Measurements from ENCODE around the gene ZNF813. TPM values are rescaled to one million over a fixed set of nuclear protein-coding genes. Genes with fewer than 3 reads are reported as not detected.
"Not testable (repeated sequence)": the region's sequence is repeated elsewhere in the genome, so short reads cannot be mapped to it uniquely, and the experiment has no call there.

The ZNF813 gene
- total RNA-seq, 1 donor, result 4.4 TPM

GRCh38 chr19:53506728-53507127 lies 39.2 kb downstream of the ZNF813 start:
- H3K27me3 ChIP-seq (ENCODE audit: insufficient read depth, low read length), result peaks cover 6% of the 10 kb centered on the region
- H3K4me3 ChIP-seq (ENCODE audit: low read length), result no peak overlapping the region
- no peaks in the 10 kb centered on the region for H3K9me3 ChIP-seq (ENCODE audit: low read depth, low read length)
- no peaks in the 10 kb centered on the region for H3K4me1 ChIP-seq (ENCODE audit: insufficient read depth, low read length)

GRCh38 chr19:53507523-53508442 lies 40.2 kb downstream of the ZNF813 start:
- Histone ChIP-seq H3K27me3 (ENCODE audit: insufficient read depth, low read length) (peaks cover 6% of the 10 kb centered on the region), H3K9me3 (ENCODE audit: low read depth, low read length) (no peaks in the 10 kb centered on the region), H3K4me1 (ENCODE audit: insufficient read depth, low read length) (no peaks in the 10 kb centered on the region), H3K4me3 (ENCODE audit: low read length) (no peak overlapping the region)

- Histone ChIP-seq H3K4me3 (ENCODE audit: low read length) (no peak overlapping the region), H3K27me3 (ENCODE audit: insufficient read depth, low read length) (peaks cover 6% of the 10 kb centered on the region), H3K4me1 (ENCODE audit: insufficient read depth, low read length) (no peaks in the 10 kb centered on the region), H3K9me3 (ENCODE audit: low read depth, low read length) (no peaks in the 10 kb centered on the region)
These were observed 41.9 kb downstream of the ZNF813 start for GRCh38 chr19:53509443-53509842.

- peaks cover 4% of the 10 kb centered on the region for H3K27me3 ChIP-seq (ENCODE audit: insufficient read depth, low read length)
These were observed 42.3 kb downstream of the ZNF813 start for GRCh38 chr19:53509845-53510244.

GRCh38 chr19:53511357-53511756 lies 43.8 kb downstream of the ZNF813 start:
- no peaks in the 10 kb centered on the region for H3K9me3 ChIP-seq (ENCODE audit: low read depth, low read length)
- H3K27me3 ChIP-seq (ENCODE audit: insufficient read depth, low read length), result no peaks in the 10 kb centered on the region
- no peaks in the 10 kb centered on the region for H3K4me1 ChIP-seq (ENCODE audit: insufficient read depth, low read length)
- H3K4me3 ChIP-seq (ENCODE audit: low read length), result no peak overlapping the region

More at GRCh38 chr19:53509845-53510244, 42.3 kb downstream of the ZNF813 start:
- Histone ChIP-seq H3K4me1 (ENCODE audit: insufficient read depth, low read length) (no peaks in the 10 kb centered on the region), H3K9me3 (ENCODE audit: low read depth, low read length) (no peaks in the 10 kb centered on the region), H3K4me3 (ENCODE audit: low read length) (no peak overlapping the region)

- no peak overlapping the region for H3K4me3 ChIP-seq (ENCODE audit: low read length)
These were observed 44.4 kb downstream of the ZNF813 start for GRCh38 chr19:53511933-53512374.

GRCh38 chr19:53515047-53515446 lies 47.5 kb downstream of the ZNF813 start:
- H3K27me3 ChIP-seq (ENCODE audit: insufficient read depth, low read length); H3K9me3 ChIP-seq (ENCODE audit: low read depth, low read length); H3K4me3 ChIP-seq (ENCODE audit: low read length); H3K4me1 ChIP-seq (ENCODE audit: insufficient read depth, low read length): not testable (repeated sequence)

More at GRCh38 chr19:53511933-53512374, 44.4 kb downstream of the ZNF813 start:
- Histone ChIP-seq H3K27me3 (ENCODE audit: insufficient read depth, low read length) (no peaks in the 10 kb centered on the region), H3K4me1 (ENCODE audit: insufficient read depth, low read length) (no peaks in the 10 kb centered on the region), H3K9me3 (ENCODE audit: low read depth, low read length) (no peaks in the 10 kb centered on the region)

GRCh38 chr19:53517114-53517741 lies 49.7 kb downstream of the ZNF813 start:
- no peaks in the 10 kb centered on the region for H3K9me3 ChIP-seq (ENCODE audit: low read depth, low read length)
- H3K4me3 ChIP-seq (ENCODE audit: low read length), result no peak overlapping the region
- no peaks in the 10 kb centered on the region for H3K27me3 ChIP-seq (ENCODE audit: insufficient read depth, low read length)
- peaks cover 19% of the 10 kb centered on the region for H3K4me1 ChIP-seq (ENCODE audit: insufficient read depth, low read length)

GRCh38 chr19:53518121-53518520 lies 50.6 kb downstream of the ZNF813 start:
- no peaks in the 10 kb centered on the region for H3K9me3 ChIP-seq (ENCODE audit: low read depth, low read length)
- H3K4me1 ChIP-seq (ENCODE audit: insufficient read depth, low read length), result peaks cover 19% of the 10 kb centered on the region
- no peaks in the 10 kb centered on the region for H3K27me3 ChIP-seq (ENCODE audit: insufficient read depth, low read length)
- H3K4me3 ChIP-seq (ENCODE audit: low read length), result no peak overlapping the region

GRCh38 chr19:53518716-53519115 lies 51.2 kb downstream of the ZNF813 start:
- no peak overlapping the region for H3K4me3 ChIP-seq (ENCODE audit: low read length)
- H3K9me3 ChIP-seq (ENCODE audit: low read depth, low read length), result no peaks in the 10 kb centered on the region
- peaks cover 19% of the 10 kb centered on the region for H3K4me1 ChIP-seq (ENCODE audit: insufficient read depth, low read length)
- no peaks in the 10 kb centered on the region for H3K27me3 ChIP-seq (ENCODE audit: insufficient read depth, low read length)

- Histone ChIP-seq H3K27me3 (ENCODE audit: insufficient read depth, low read length) (no peaks in the 10 kb centered on the region), H3K9me3 (ENCODE audit: low read depth, low read length) (no peaks in the 10 kb centered on the region), H3K4me3 (ENCODE audit: low read length) (no peak overlapping the region), H3K4me1 (ENCODE audit: insufficient read depth, low read length) (peaks cover 19% of the 10 kb centered on the region)
These were observed 51.9 kb downstream of the ZNF813 start for GRCh38 chr19:53519446-53519845.

GRCh38 chr19:53520163-53520546 lies 52.6 kb downstream of the ZNF813 start:
- peaks cover 19% of the 10 kb centered on the region for H3K4me1 ChIP-seq (ENCODE audit: insufficient read depth, low read length)
- H3K4me3 ChIP-seq (ENCODE audit: low read length), result peak overlapping the region; percentile 59
- no peaks in the 10 kb centered on the region for H3K9me3 ChIP-seq (ENCODE audit: low read depth, low read length)
- H3K27me3 ChIP-seq (ENCODE audit: insufficient read depth, low read length), result no peaks in the 10 kb centered on the region

GRCh38 chr19:53520547-53521372 lies 53.2 kb downstream of the ZNF813 start:
- Histone ChIP-seq H3K27me3 (ENCODE audit: insufficient read depth, low read length) (no peaks in the 10 kb centered on the region), H3K9me3 (ENCODE audit: low read depth, low read length) (peaks cover 5% of the 10 kb centered on the region), H3K4me3 (ENCODE audit: low read length) (peak overlapping the region; percentile 59), H3K4me1 (ENCODE audit: insufficient read depth, low read length) (peaks cover 19% of the 10 kb centered on the region)

- Histone ChIP-seq H3K9me3 (ENCODE audit: low read depth, low read length) (peaks cover 11% of the 10 kb centered on the region), H3K4me3 (ENCODE audit: low read length) (peak overlapping the region; percentile 59)
These were observed 54.1 kb downstream of the ZNF813 start for GRCh38 chr19:53521373-53522202.

More at GRCh38 chr19:53521373-53522202, 54.1 kb downstream of the ZNF813 start:
- no peaks in the 10 kb centered on the region for H3K27me3 ChIP-seq (ENCODE audit: insufficient read depth, low read length)
- peaks cover 19% of the 10 kb centered on the region for H3K4me1 ChIP-seq (ENCODE audit: insufficient read depth, low read length)
